ENCODE measurements around the gene KCNMA1.

The KCNMA1 gene

GRCh38 chr10:77636282-77636966 lies 1.2 kb downstream of the KCNMA1 start:
- no peak overlapping the region for H3K27ac ChIP-seq

GRCh38 chr10:77635402-77636227 lies 2.0 kb downstream of the KCNMA1 start:
- Histone ChIP-seq H3K9ac (no peak overlapping the region), H3K4me3 (no peak overlapping the region), H3K4me2 (no peak overlapping the region), H3K9me3 (0 out of 2 replicates have a peak, but pooled peaks cover 4% of the 10 kb centered on the region), H3K36me3 (no peaks in the 10 kb centered on the region), H3K4me1 (peaks cover 22% of the 10 kb centered on the region), H3K27ac (no peak overlapping the region), H4K20me1 (peaks cover 25% of the 10 kb centered on the region; the same call in 1 of the 2 replicates), H3K27me3 (peaks cover 77% of the 10 kb centered on the region)
- TF ChIP-seq Cebpa-rat (IDR thresholded peaks at IDR 0.05): no peak

More at GRCh38 chr10:77636282-77636966, 1.2 kb downstream of the KCNMA1 start:
- Histone ChIP-seq H3K9me3 (no peaks in the 10 kb centered on the region), H4K20me1 (peaks cover 25% of the 10 kb centered on the region; the same call in 1 of the 2 replicates), H3K4me3 (peak overlapping the region; percentile 79), H3K27me3 (peaks cover 84% of the 10 kb centered on the region), H3K4me2 (peak overlapping the region; percentile 98), H3K36me3 (no peaks in the 10 kb centered on the region), H3K4me1 (peaks cover 28% of the 10 kb centered on the region), H3K9ac (no peak overlapping the region)
- TF ChIP-seq Cebpa-rat (IDR thresholded peaks at IDR 0.05): no peak

GRCh38 chr10:77634939-77635338 lies 2.7 kb downstream of the KCNMA1 start:
- peaks cover 11% of the 10 kb centered on the region; the same call in 1 of the 2 replicates for H3K9me3 ChIP-seq
- H3K4me1 ChIP-seq: peaks cover 24% of the 10 kb centered on the region
- H3K9ac ChIP-seq: no peak overlapping the region
- peaks cover 71% of the 10 kb centered on the region for H3K27me3 ChIP-seq
- no peaks in the 10 kb centered on the region for H3K36me3 ChIP-seq
- no peak overlapping the region for H3K27ac ChIP-seq
- peaks cover 25% of the 10 kb centered on the region; the same call in 1 of the 2 replicates for H4K20me1 ChIP-seq
- no peak overlapping the region for H3K4me2 ChIP-seq
- TF ChIP-seq Cebpa-rat (IDR thresholded peaks at IDR 0.05): no peak
- no peak overlapping the region for H3K4me3 ChIP-seq

GRCh38 chr10:77633376-77633775 lies 4.2 kb downstream of the KCNMA1 start:
- no peak for TF ChIP-seq Cebpa-rat (IDR thresholded peaks at IDR 0.05)
- Histone ChIP-seq H3K9me3 (peaks cover 12% of the 10 kb centered on the region; the same call in 1 of the 2 replicates), H3K36me3 (no peaks in the 10 kb centered on the region), H3K4me2 (no peak overlapping the region), H3K27me3 (peaks cover 55% of the 10 kb centered on the region), H3K27ac (no peak overlapping the region), H3K9ac (no peak overlapping the region), H3K4me3 (no peak overlapping the region), H3K4me1 (peaks cover 22% of the 10 kb centered on the region), H4K20me1 (peaks cover 20% of the 10 kb centered on the region; the same call in 1 of the 2 replicates)

GRCh38 chr10:77631241-77631640 lies 6.4 kb downstream of the KCNMA1 start:
- Histone ChIP-seq H3K27ac (no peak overlapping the region), H3K4me1 (peaks cover 30% of the 10 kb centered on the region), H3K36me3 (no peaks in the 10 kb centered on the region), H3K9me3 (peaks cover 12% of the 10 kb centered on the region; the same call in 1 of the 2 replicates), H4K20me1 (peaks cover 10% of the 10 kb centered on the region; the same call in 1 of the 2 replicates), H3K9ac (no peak overlapping the region), H3K4me3 (no peak overlapping the region), H3K27me3 (peaks cover 34% of the 10 kb centered on the region), H3K4me2 (no peak overlapping the region)
- TF ChIP-seq Cebpa-rat (IDR thresholded peaks at IDR 0.05): no peak

- TF ChIP-seq Cebpa-rat (IDR thresholded peaks at IDR 0.05): no peak
- H3K4me2 ChIP-seq: no peak overlapping the region
- H4K20me1 ChIP-seq: peaks cover 2% of the 10 kb centered on the region; the same call in 1 of the 2 replicates
- peaks cover 12% of the 10 kb centered on the region; the same call in 1 of the 2 replicates for H3K9me3 ChIP-seq
- no peak overlapping the region for H3K4me3 ChIP-seq
- H3K36me3 ChIP-seq: no peaks in the 10 kb centered on the region
- H3K27me3 ChIP-seq: peaks cover 26% of the 10 kb centered on the region
- no peak overlapping the region for H3K27ac ChIP-seq
- H3K4me1 ChIP-seq: peaks cover 35% of the 10 kb centered on the region
- no peak overlapping the region for H3K9ac ChIP-seq
Measured at GRCh38 chr10:77630507-77630848, 7.1 kb downstream of the KCNMA1 start.

GRCh38 chr10:77629775-77630506 lies 7.7 kb downstream of the KCNMA1 start:
- Histone ChIP-seq H3K9me3 (peaks cover 12% of the 10 kb centered on the region; the same call in 1 of the 2 replicates), H3K4me2 (no peak overlapping the region), H3K27ac (no peak overlapping the region), H3K36me3 (no peaks in the 10 kb centered on the region), H3K9ac (no peak overlapping the region), H3K27me3 (peaks cover 21% of the 10 kb centered on the region), H3K4me1 (peaks cover 40% of the 10 kb centered on the region), H3K4me3 (no peak overlapping the region), H4K20me1 (no peaks in the 10 kb centered on the region)
- no peak for TF ChIP-seq Cebpa-rat (IDR thresholded peaks at IDR 0.05)

- H3K36me3 ChIP-seq: no peaks in the 10 kb centered on the region
- H3K9ac ChIP-seq: no peak overlapping the region
- no peak overlapping the region for H3K27ac ChIP-seq
- H3K9me3 ChIP-seq: peaks cover 12% of the 10 kb centered on the region; the same call in 1 of the 2 replicates
- H3K4me2 ChIP-seq: no peak overlapping the region
- TF ChIP-seq Cebpa-rat (IDR thresholded peaks at IDR 0.05): no peak
- H3K27me3 ChIP-seq: peaks cover 12% of the 10 kb centered on the region
- H3K4me3 ChIP-seq: no peak overlapping the region
- no peaks in the 10 kb centered on the region for H4K20me1 ChIP-seq
- peaks cover 49% of the 10 kb centered on the region for H3K4me1 ChIP-seq
Measured at GRCh38 chr10:77628906-77629730, 8.5 kb downstream of the KCNMA1 start.
